Endothelial cell (in vitro differentiated cells): ENCODE measurements around the gene DGKB. TPM values are rescaled to one million over a fixed set of nuclear protein-coding genes. Genes with fewer than 3 reads are reported as not detected.

Experiments used
- DNase-seq: peaks from one replicate; pipeline ENCODE4 v3.0.0; 2021; ENCODE audit warnings: low spot score
- H3K27ac Mint-ChIP-seq: one replicate; pipeline ENCODE4 v1.8.0; 2021; ENCODE audit warnings: mixed read lengths, inconsistent platforms; ENCODE audit not compliant: unreplicated experiment
- H3K27me3 Mint-ChIP-seq: one replicate; pipeline ENCODE4 v1.8.0; 2021; ENCODE audit warnings: mild to moderate bottlenecking, moderate library complexity, mixed read lengths, inconsistent platforms; ENCODE audit not compliant: unreplicated experiment
- H3K36me3 Mint-ChIP-seq: one replicate; pipeline ENCODE4 v1.8.0; 2021; ENCODE audit warnings: mild to moderate bottlenecking, low read depth, mixed read lengths, inconsistent platforms; ENCODE audit not compliant: unreplicated experiment
- H3K4me1 Mint-ChIP-seq: one replicate; pipeline ENCODE4 v1.8.0; 2021; ENCODE audit warnings: mild to moderate bottlenecking, mixed read lengths, inconsistent platforms; ENCODE audit not compliant: unreplicated experiment
- H3K4me3 Mint-ChIP-seq: one replicate; pipeline ENCODE4 v1.8.0; 2021; ENCODE audit warnings: mild to moderate bottlenecking, mixed read lengths, inconsistent platforms; ENCODE audit not compliant: unreplicated experiment
- H3K9me3 Mint-ChIP-seq: one replicate; pipeline ENCODE4 v1.8.0; 2021; ENCODE audit warnings: mixed read lengths, inconsistent platforms; ENCODE audit not compliant: unreplicated experiment
- CTCF ChIP-seq: fragments of 200-600 bp; sonication (generic); IDR thresholded peaks from one replicate; pipeline ENCODE4 v1.5.0; 2021; ENCODE audit warnings: antibody characterized with exemption; ENCODE audit not compliant: unreplicated experiment
- total RNA-seq: library from RNA; stranded (reverse); fragmentation: NEBNext Ultra II Directional; extraction: Animal tissue kit (Norgen Biotek cat#: 25700); gene quantifications from one replicate; pipeline ENCODE4 v1.2.1, GENCODE V29; 2021; ENCODE audit not compliant: unreplicated experiment

The DGKB gene
- total RNA-seq, 1 donor from 2014 or later: 0.46 TPM

- DNase-seq: no peak
- TF ChIP-seq CTCF: no peak
- Mint-ChIP-seq H3K36me3 (no peaks in the 10 kb centered on the region), H3K27ac (no peak overlapping the region), H3K4me1 (no peaks in the 10 kb centered on the region), H3K9me3 (no peaks in the 10 kb centered on the region), H3K27me3 (no peaks in the 10 kb centered on the region), H3K4me3 (no peak overlapping the region)
These were observed 272.5 kb downstream of the DGKB start for GRCh38 chr7:14630048-14630447.

GRCh38 chr7:14628516-14628915, 274.0 kb downstream of the DGKB start:
- TF ChIP-seq CTCF: no peak
- no peak overlapping the region for H3K4me3 Mint-ChIP-seq
- H3K27ac Mint-ChIP-seq: no peak overlapping the region
- H3K27me3 Mint-ChIP-seq: no peaks in the 10 kb centered on the region
- DNase-seq: no peak
- no peaks in the 10 kb centered on the region for H3K36me3 Mint-ChIP-seq
- H3K9me3 Mint-ChIP-seq: no peaks in the 10 kb centered on the region
- H3K4me1 Mint-ChIP-seq: no peaks in the 10 kb centered on the region

- Mint-ChIP-seq H3K36me3 (no peaks in the 10 kb centered on the region), H3K4me3 (no peak overlapping the region), H3K4me1 (no peaks in the 10 kb centered on the region), H3K9me3 (no peaks in the 10 kb centered on the region), H3K27me3 (no peaks in the 10 kb centered on the region), H3K27ac (no peak overlapping the region)
- no peak for TF ChIP-seq CTCF
- no peak for DNase-seq
These were observed 276.5 kb downstream of the DGKB start for GRCh38 chr7:14626076-14626475.

- H3K27ac Mint-ChIP-seq: no peak overlapping the region
- H3K4me3 Mint-ChIP-seq: no peak overlapping the region
- TF ChIP-seq CTCF: no peak
- H3K9me3 Mint-ChIP-seq: no peaks in the 10 kb centered on the region
- no peaks in the 10 kb centered on the region for H3K4me1 Mint-ChIP-seq
- no peak for DNase-seq
- no peaks in the 10 kb centered on the region for H3K27me3 Mint-ChIP-seq
- no peaks in the 10 kb centered on the region for H3K36me3 Mint-ChIP-seq
These were observed 280.0 kb downstream of the DGKB start for GRCh38 chr7:14622559-14622958.

DNA sequence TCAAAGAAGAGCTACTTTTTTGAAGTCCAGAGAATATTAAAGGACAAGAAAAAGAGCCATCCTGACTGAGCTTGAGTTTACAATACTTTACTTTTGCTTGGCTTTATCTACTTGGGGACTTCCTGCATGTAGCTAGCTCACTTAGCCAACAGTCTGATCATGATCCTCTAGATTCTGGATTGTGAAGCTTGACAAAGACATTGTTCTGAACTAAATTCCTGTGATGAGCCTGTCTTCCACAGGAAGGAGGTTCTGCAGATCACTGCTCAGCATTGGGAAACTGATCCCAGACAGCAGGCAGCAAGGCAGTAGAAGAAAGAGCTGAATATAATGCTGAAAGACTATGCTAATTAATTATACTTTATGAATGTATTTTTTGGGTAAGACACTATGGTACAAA, 296.4 kb downstream of the DGKB start:
- no peaks in the 10 kb centered on the region for H3K36me3 Mint-ChIP-seq
- peaks cover 4% of the 10 kb centered on the region for H3K4me1 Mint-ChIP-seq
- no peaks in the 10 kb centered on the region for H3K9me3 Mint-ChIP-seq
- H3K27ac Mint-ChIP-seq: peak overlapping the region; percentile 69
- no peak overlapping the region for H3K4me3 Mint-ChIP-seq
- TF ChIP-seq CTCF: no peak
- no peak for DNase-seq
- peaks cover 1% of the 10 kb centered on the region for H3K27me3 Mint-ChIP-seq
